ENCODE measurements around the gene WEE1. TPM values are rescaled to one million over a fixed set of nuclear protein-coding genes. Genes with fewer than 3 reads are reported as not detected.

WEE1 gene
- total and polyA plus RNA-seq, 2 experiments from 2014 or later = 50.7 to 149 TPM

DNA sequence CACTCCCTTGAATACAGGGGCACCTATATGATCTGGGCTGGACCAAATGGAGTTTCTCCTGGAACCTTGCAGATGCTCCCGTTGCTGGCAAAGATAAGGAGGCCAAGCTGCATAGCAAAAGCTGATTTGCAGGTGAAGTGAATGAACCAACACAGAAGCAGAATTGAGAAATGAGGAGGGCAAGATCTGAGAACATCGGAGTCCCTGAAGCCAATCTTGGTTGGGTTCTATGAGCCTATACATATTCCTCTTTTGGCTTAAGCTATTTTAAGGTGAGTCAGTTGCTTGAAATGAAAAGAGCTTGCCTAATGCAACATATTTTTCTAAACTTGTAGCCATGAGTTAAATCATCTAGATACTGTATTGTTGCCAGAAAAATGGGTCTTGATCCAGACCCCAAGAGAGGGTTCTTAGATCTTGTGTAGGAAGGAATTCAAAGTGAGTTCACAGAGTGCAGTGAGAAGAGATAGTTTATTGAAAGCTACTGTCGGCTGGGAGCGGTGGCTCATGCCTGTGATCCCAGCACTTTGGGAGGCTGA, 23.5 kb downstream of the WEE1 start (continued):
- TF ChIP-seq, protein P1, sequence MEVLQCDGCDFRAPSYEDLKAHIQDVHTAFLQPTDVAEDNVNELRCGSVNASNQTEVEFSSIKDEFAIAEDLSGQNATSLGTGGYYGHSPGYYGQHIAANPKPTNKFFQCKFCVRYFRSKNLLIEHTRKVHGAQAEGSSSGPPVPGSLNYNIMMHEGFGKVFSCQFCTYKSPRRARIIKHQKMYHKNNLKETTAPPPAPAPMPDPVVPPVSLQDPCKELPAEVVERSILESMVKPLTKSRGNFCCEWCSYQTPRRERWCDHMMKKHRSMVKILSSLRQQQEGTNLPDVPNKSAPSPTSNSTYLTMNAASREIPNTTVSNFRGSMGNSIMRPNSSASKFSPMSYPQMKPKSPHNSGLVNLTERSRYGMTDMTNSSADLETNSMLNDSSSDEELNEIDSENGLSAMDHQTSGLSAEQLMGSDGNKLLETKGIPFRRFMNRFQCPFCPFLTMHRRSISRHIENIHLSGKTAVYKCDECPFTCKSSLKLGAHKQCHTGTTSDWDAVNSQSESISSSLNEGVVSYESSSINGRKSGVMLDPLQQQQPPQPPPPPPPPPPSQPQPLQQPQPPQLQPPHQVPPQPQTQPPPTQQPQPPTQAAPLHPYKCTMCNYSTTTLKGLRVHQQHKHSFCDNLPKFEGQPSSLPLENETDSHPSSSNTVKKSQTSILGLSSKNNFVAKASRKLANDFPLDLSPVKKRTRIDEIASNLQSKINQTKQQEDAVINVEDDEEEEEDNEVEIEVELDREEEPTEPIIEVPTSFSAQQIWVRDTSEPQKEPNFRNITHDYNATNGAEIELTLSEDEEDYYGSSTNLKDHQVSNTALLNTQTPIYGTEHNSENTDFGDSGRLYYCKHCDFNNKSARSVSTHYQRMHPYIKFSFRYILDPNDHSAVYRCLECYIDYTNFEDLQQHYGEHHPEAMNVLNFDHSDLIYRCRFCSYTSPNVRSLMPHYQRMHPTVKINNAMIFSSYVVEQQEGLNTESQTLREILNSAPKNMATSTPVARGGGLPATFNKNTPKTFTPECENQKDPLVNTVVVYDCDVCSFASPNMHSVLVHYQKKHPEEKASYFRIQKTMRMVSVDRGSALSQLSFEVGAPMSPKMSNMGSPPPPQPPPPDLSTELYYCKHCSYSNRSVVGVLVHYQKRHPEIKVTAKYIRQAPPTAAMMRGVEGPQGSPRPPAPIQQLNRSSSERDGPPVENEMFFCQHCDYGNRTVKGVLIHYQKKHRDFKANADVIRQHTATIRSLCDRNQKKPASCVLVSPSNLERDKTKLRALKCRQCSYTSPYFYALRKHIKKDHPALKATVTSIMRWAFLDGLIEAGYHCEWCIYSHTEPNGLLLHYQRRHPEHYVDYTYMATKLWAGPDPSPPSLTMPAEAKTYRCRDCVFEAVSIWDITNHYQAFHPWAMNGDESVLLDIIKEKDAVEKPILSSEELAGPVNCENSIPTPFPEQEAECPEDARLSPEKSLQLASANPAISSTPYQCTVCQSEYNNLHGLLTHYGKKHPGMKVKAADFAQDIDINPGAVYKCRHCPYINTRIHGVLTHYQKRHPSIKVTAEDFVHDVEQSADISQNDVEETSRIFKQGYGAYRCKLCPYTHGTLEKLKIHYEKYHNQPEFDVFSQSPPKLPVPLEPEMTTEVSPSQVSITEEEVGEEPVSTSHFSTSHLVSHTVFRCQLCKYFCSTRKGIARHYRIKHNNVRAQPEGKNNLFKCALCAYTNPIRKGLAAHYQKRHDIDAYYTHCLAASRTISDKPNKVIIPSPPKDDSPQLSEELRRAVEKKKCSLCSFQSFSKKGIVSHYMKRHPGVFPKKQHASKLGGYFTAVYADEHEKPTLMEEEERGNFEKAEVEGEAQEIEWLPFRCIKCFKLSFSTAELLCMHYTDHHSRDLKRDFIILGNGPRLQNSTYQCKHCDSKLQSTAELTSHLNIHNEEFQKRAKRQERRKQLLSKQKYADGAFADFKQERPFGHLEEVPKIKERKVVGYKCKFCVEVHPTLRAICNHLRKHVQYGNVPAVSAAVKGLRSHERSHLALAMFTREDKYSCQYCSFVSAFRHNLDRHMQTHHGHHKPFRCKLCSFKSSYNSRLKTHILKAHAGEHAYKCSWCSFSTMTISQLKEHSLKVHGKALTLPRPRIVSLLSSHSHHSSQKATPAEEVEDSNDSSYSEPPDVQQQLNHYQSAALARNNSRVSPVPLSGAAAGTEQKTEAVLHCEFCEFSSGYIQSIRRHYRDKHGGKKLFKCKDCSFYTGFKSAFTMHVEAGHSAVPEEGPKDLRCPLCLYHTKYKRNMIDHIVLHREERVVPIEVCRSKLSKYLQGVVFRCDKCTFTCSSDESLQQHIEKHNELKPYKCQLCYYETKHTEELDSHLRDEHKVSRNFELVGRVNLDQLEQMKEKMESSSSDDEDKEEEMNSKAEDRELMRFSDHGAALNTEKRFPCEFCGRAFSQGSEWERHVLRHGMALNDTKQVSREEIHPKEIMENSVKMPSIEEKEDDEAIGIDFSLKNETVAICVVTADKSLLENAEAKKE (CRISPR knock-in tag; IDR thresholded peaks at IDR 0.05) = no peak
- no peak for TF ChIP-seq ZNF114 (CRISPR knock-in tag; IDR thresholded peaks at IDR 0.05)
- TF ChIP-seq ZNF331 (CRISPR knock-in tag; IDR thresholded peaks at IDR 0.05; ENCODE audit: low read depth) = no peak
- no peak for TF ChIP-seq EZH2phosphoT487 (IDR thresholded peaks at IDR 0.05; ENCODE audit: unreplicated experiment)

DNA sequence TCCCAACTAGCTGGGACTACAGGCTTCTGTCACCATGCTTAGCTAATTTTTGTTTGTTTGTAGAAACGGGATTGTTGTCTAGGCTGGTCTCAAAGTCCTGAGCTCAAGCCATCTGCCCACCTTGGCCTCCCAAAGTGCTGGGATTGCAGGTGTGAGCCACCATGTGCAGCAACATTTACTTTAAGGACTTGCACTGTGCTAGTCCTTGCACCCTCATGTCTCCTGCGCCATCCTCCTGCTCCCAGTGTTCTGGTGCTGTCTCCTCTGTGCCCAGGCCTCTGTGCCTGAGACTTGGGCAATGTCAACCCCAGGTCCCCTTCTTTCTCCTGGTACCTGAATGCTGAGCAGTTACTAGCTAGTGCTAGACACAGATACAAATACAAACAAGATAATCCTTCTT, 26.7 kb downstream of the WEE1 start:
- Histone ChIP-seq H3K9me2 (ENCODE audit: insufficient read depth) (no peaks in the 10 kb centered on the region), H3K4me3 (no peak overlapping the region), H3K4me2 (no peak overlapping the region), H3K36me3 (ENCODE audit: insufficient read depth) (no peaks in the 10 kb centered on the region), H3K79me2 (replicated peaks; ENCODE audit: insufficient read depth) (no peaks in the 10 kb centered on the region), H3K4me1 (ENCODE audit: insufficient read depth) (peaks cover 13% of the 10 kb centered on the region), H4K20me1 (replicated peaks; ENCODE audit: insufficient read depth) (no peaks in the 10 kb centered on the region), H3K27ac (ENCODE audit: low read depth) (no peak overlapping the region), H3F3A (replicated peaks; ENCODE audit: low read depth) (peaks cover 9% of the 10 kb centered on the region; the same call in 1 of the 2 replicates), H3K27me3 (ENCODE audit: insufficient read depth) (no peaks in the 10 kb centered on the region), H2AFZ (no peak overlapping the region)
- no peak overlapping the region for H3K27ac Mint-ChIP-seq
- TF ChIP-seq ZNF114 (CRISPR knock-in tag; IDR thresholded peaks at IDR 0.05) = no peak
- TF ChIP-seq ZNF331 (CRISPR knock-in tag; IDR thresholded peaks at IDR 0.05; ENCODE audit: low read depth) = no peak
- TF ChIP-seq JUNB (IDR thresholded peaks at IDR 0.05; ENCODE audit: unreplicated experiment) = no peak
- TF ChIP-seq, protein P2, sequence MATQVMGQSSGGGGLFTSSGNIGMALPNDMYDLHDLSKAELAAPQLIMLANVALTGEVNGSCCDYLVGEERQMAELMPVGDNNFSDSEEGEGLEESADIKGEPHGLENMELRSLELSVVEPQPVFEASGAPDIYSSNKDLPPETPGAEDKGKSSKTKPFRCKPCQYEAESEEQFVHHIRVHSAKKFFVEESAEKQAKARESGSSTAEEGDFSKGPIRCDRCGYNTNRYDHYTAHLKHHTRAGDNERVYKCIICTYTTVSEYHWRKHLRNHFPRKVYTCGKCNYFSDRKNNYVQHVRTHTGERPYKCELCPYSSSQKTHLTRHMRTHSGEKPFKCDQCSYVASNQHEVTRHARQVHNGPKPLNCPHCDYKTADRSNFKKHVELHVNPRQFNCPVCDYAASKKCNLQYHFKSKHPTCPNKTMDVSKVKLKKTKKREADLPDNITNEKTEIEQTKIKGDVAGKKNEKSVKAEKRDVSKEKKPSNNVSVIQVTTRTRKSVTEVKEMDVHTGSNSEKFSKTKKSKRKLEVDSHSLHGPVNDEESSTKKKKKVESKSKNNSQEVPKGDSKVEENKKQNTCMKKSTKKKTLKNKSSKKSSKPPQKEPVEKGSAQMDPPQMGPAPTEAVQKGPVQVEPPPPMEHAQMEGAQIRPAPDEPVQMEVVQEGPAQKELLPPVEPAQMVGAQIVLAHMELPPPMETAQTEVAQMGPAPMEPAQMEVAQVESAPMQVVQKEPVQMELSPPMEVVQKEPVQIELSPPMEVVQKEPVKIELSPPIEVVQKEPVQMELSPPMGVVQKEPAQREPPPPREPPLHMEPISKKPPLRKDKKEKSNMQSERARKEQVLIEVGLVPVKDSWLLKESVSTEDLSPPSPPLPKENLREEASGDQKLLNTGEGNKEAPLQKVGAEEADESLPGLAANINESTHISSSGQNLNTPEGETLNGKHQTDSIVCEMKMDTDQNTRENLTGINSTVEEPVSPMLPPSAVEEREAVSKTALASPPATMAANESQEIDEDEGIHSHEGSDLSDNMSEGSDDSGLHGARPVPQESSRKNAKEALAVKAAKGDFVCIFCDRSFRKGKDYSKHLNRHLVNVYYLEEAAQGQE (IDR thresholded peaks at IDR 0.05; ENCODE audit: unreplicated experiment) = no peak
- H3K4me3 Mint-ChIP-seq = no peak overlapping the region
- no peaks in the 10 kb centered on the region; the same call in 2 of the 3 replicates for H3K36me3 Mint-ChIP-seq (ENCODE audit: low read depth)
- DNase-seq (ENCODE audit: low spot score) (no peak), ATAC-seq (no peak)
- no peaks in the 10 kb centered on the region; the same call in 2 of the 3 replicates for H3K9me3 Mint-ChIP-seq
- peaks cover 9% of the 10 kb centered on the region for H3K27me3 Mint-ChIP-seq (ENCODE audit: insufficient read depth, low read depth, poor library complexity)
- peaks cover 29% of the 10 kb centered on the region for H3K4me1 Mint-ChIP-seq
